NCI-H345 treated with DMSO at 0.1 percent for 48 hours (cell line): ENCODE data around the gene RNF141.

ENCODE experiments used
- DNase-seq: peaks from one replicate; lab custom pipeline; 2025; ENCODE audit not compliant: unreplicated experiment; lab: John Stamatoyannopoulos, UW

Gene RNF141

DNA sequence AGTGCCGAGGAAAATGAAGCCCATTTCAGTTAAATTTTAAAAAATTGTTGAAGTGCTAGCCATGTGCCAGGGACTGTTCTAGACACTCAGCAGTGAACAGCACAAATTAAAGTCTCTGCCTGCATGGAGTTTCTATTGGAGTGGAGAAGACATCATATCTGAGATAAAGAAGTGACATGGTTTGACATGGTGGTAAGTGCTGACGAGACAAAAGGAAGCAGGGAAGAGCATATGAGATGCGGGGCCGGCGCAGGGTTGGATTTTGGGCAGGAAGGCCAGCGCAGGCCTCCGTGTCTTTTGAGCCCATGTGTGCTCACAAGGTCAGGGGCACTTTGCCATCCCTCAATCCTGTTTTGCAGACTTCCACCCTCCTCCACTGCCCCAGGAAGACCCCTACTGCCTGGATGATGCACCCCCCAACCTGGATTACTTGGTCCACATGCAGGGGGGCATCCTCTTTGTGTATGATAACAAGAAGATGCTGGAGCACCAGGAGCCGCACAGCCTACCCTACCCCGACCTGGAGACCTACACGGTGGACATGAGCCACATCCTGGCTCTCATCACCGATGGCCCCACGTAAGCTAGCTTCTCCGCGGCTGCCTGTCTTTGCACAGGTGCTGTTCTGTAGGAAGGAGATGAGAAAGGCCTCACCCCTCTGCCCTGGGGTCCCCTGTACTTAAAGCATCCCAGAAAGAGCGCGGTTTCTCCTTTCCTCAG lies 56.4 kb downstream of the RNF141 start:
- no peak for DNase-seq

DNA sequence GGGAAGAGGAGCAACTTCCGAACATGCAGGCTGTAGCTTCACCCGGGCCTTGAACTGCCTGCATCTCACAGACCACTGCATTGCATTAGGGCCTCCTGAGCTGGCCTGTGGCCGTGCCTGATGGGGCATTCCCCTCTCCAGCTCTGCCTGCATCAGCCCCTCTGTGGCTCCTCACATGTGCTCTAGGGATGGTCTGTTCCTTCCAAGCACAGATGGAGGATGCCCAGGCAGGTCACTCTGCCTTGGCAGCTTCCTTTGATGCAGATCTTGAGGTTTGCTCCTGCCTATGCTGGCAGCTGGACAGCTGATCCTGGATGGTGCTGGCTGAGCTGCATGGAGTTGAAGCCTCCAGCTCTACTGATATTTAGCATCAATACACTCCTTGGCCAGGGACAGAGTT lies 57.4 kb downstream of the RNF141 start:
- peak; percentile 32 for DNase-seq

- DNase-seq: no peak
Observed at GRCh38 chr11:10483174-10483573, 57.8 kb downstream of the RNF141 start.

DNA sequence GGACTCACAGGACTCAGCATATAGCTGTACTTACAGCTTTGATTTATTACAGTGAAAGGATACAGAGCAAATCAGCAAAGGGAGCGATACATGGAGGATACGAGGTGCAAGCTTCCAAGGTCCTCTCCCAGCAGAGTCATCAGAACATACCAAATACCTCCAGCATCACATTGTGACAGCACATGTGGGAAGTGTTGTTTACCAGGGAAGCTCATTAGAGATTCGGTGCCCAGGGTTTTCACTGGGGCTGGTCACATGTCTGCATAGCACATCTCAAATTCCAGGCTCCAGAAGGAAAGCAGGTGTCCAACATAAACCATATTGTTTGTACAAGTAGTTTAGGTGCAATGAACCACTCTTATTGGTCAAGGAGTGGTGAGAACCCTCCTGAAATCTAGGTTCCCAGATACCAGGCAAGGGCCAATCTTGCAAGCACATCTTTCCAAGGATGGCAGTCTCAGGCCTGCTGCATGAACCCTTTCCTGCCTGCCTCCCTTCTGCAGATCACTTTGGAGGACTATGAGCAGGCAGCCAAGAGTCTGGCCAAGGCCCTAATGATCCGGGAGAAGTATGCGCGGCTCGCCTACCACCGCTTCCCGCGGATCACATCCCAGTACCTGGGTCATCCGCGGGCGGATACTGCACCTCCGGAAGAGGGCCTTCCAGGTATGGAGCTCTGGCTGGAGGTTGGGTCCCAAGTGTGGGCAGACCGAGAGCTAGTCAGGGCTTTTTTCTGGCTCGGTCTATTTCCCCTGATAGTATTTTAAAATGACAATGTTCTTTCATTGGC lies 59.2 kb downstream of the RNF141 start:
- DNase-seq: no peak

GRCh38 chr11:10480760-10481159 lies 60.2 kb downstream of the RNF141 start:
- DNase-seq: no peak

GRCh38 chr11:10480026-10480425 lies 61.0 kb downstream of the RNF141 start:
- DNase-seq: no peak

DNA sequence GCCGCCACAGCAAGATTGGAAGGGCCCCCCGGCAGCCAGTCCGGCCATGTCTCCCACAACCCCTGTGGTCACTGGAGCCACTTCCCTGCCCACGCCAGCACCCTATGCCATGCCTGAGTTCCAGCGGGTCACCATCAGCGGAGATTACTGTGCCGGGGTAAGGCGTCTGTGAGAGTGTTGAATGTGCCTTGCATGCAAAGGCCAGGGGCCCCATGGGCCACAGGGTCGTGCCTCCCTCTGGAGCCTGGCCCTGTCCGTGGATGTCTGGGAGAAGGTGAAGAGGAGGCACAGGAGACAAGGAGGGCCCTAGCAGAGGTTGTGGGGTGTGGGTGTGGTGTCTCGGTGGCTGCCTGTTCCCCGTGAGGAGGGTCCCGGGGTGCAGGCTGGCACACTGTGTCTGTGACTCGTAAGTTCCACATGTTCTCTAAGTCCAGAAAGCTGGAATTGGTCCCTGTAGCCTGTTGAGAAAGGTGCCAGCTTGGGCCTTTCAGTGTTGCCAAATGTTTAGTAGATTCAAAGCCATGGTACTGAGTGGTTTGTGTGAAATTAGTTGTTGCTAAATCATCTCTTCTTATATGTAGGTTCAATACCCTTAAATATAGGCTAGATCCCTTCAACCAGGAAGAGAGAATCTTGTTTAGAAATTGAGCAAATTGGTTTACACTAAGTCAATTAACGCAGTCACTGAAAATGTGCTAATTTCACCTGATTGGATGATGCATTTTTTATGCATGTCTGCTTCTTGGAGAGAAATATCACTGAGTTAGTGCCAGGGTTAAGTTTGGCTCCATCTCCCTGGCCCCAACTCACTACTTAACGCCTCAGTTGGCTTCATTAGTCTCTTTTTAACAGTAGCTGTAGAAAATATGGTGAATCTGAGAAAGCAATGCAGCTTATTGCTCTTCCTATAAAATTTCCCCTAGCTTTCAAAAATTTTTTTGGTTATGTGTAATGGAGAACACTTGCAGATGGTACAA lies 62.1 kb downstream of the RNF141 start:
- no peak for DNase-seq

GRCh38 chr11:10478066-10478465 lies 62.9 kb downstream of the RNF141 start:
- no peak for DNase-seq

DNA sequence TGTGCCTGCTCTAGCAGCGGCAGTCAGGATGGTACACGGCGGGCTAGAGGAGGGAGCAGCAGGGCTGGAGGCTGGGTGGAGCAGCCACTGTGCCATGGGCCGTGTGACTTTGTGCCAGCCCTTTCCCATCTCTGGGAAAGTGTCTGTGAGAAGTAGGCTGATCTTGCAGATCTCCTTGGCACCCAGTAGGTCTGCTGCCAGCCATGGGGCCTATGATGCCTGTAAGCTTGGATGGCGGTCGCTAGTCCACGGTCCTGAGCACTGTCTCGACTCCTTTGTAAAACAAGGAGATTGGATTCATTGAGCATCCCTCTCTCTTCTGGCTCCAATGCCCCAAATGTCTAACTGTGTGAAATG lies 63.3 kb downstream of the RNF141 start:
- DNase-seq: no peak

GRCh38 chr11:10476927-10477689 lies 63.9 kb downstream of the RNF141 start:
- DNase-seq: no peak

- DNase-seq: no peak
Observed at GRCh38 chr11:10476342-10476741, 64.6 kb downstream of the RNF141 start.

DNA sequence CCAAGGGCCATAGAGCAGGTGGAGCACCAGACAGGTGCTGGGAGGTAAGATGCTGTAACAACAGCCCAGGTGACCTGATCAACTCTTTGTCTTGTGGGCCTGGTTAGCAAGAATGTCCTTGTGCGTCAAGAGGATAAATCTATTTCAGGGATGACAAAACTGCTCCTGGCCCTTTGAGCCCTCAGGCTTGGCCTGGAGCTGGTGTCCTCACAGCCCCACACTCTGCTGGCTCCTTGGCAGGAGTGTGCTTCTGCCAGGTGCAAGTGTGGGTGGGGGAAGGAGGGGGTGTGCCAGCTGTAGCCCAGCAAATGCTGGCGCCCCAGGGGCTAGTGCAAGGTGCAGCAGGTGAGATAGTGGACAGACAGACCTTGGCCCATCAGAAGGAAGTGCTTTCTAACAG lies 66.4 kb downstream of the RNF141 start:
- no peak for DNase-seq

- no peak for DNase-seq
Observed at GRCh38 chr11:10473371-10473770, 67.6 kb downstream of the RNF141 start.

- DNase-seq: no peak
Observed at GRCh38 chr11:10462746-10463300, 78.2 kb downstream of the RNF141 start.
